Measurements from ENCODE around the gene LBHD1. TPM values are rescaled to one million over a fixed set of nuclear protein-coding genes. Genes with fewer than 3 reads are reported as not detected.

The LBHD1 gene
- total RNA-seq, 2 experiments from 2014 or later: 9.3 to 22.3 TPM

DNA sequence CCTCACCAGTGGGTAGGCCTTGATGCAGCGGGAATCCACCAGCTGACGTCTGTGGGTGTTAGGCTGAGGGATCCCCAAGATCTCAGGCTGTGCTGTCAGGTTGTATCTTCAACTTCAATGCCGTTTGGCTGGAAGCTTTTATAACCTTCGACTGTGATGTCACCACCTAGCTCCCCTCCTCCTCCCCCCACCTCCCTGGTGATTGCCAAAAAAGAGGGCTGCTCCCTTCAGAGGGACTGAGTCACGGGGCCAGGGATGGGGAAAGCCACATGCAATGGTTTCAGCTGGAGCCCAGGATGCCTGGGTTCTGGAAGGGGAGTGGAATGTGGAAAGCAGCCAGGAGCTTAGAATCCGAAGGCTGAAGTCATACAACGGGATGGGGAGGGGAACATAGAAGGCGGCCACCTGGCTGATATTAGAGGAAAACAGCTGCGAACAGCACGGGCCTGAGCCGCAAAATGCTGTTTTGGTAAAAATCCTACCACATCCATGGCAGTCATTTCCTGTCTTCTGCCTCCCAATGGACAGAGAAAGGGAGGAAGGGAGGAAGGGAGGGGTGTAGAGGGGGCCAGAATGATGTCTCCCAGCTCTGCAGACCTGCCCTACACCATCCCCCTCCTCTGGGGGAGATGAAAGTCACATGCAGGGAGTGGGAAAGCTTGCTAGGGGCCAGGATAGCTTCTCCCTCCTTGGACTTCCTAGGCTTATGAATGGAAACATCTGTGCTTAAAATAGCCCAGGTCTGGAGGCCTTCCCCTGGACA lies 17.5 kb upstream of the LBHD1 start, which contains the start of gene LRRN4CL:
TSS of gene LRRN4CL (minus strand) at position 110 of the 763 bp plus-strand sequence. CDS start 1,022 bp downstream, outside the sequence.
- Histone ChIP-seq H3K36me3 (ENCODE audit: insufficient read depth, low read length) (peaks cover 51% of the 10 kb centered on the region), H3K4me2 (ENCODE audit: low read length) (no peak within 1 kb of the TSS), H2AFZ (ENCODE audit: low read length) (no peak within 1 kb of the TSS), H4K20me1 (ENCODE audit: insufficient read depth, low read length) (no peaks in the 10 kb centered on the region), H3K9me3 (ENCODE audit: low read length) (no peaks in the 10 kb centered on the region), H3K9me2 (ENCODE audit: insufficient read depth, low read length) (no peaks in the 10 kb centered on the region), H3K27ac (ENCODE audit: low read depth, low read length, poor library complexity, severe bottlenecking) (no peak within 1 kb of the TSS), H3K4me1 (ENCODE audit: insufficient read depth, low read length, poor library complexity, severe bottlenecking) (no peaks in the 10 kb centered on the region), H3K79me2 (ENCODE audit: insufficient read depth, low read depth, low read length) (no peaks in the 10 kb centered on the region), H3K4me3 (ENCODE audit: low read depth, low read length, poor library complexity, severe bottlenecking) (no peak within 1 kb of the TSS)
- POLR2A ChIA-PET: interaction anchor here (0.6 to 1.9 kb wide), 3 partner anchors 13 to 49 kb away, joined by 3 to 6 read pairs (median 4); partner anchors contain the start of gene HNRNPUL2
- no TSS peak for BruUV-seq (replicated peaks)
- intact Hi-C loops (cut with micrococcal nuclease; ENCODE audit: unreplicated experiment): no loop called here
- TF ChIP-seq, protein P1, sequence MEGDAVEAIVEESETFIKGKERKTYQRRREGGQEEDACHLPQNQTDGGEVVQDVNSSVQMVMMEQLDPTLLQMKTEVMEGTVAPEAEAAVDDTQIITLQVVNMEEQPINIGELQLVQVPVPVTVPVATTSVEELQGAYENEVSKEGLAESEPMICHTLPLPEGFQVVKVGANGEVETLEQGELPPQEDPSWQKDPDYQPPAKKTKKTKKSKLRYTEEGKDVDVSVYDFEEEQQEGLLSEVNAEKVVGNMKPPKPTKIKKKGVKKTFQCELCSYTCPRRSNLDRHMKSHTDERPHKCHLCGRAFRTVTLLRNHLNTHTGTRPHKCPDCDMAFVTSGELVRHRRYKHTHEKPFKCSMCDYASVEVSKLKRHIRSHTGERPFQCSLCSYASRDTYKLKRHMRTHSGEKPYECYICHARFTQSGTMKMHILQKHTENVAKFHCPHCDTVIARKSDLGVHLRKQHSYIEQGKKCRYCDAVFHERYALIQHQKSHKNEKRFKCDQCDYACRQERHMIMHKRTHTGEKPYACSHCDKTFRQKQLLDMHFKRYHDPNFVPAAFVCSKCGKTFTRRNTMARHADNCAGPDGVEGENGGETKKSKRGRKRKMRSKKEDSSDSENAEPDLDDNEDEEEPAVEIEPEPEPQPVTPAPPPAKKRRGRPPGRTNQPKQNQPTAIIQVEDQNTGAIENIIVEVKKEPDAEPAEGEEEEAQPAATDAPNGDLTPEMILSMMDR (conservative IDR thresholded peaks at IDR 0.05; ENCODE audit: low read length): no peak
- no peak for TF ChIP-seq EZH2phosphoT487 (IDR thresholded peaks at IDR 0.05; ENCODE audit: borderline replicate concordance, low read depth, low read length)
- CTCF ChIA-PET (ENCODE audit: unreplicated experiment): interaction anchor here (1.2 to 1.5 kb wide), 2 partner anchors 9 to 15 kb away, joined by 3 to 4 read pairs; no protein-coding TSS in a partner anchor
- no peak for DNase-seq (ENCODE audit: low spot score)

DNA sequence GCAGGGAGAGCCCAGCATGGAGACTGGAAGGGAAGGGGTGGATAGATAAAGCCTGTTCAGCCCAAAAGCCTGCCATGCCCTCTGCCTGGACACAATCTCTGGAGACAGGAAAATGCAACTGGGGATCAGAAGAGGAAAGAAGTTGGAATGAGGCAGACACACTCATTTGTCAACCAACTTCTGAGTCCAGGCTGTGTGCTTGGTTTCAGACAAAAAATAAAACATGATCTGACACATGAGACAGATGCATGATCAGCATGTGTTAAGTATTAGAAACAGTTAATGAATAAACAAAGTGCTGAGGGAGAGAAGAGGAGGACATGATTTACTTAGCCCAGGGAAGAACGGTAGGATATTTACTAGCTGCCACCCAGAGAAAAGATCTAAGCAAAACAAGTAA lies 16.4 kb upstream of the LBHD1 start:
- no peak overlapping the region for H3K4me2 ChIP-seq (ENCODE audit: low read length)
- no peak overlapping the region for H3K4me3 ChIP-seq (ENCODE audit: low read depth, low read length, poor library complexity, severe bottlenecking)
- no peaks in the 10 kb centered on the region for H3K4me1 ChIP-seq (ENCODE audit: insufficient read depth, low read length, poor library complexity, severe bottlenecking)
- no peaks in the 10 kb centered on the region for H3K9me2 ChIP-seq (ENCODE audit: insufficient read depth, low read length)
- no peaks in the 10 kb centered on the region for H4K20me1 ChIP-seq (ENCODE audit: insufficient read depth, low read length)
- H2AFZ ChIP-seq (ENCODE audit: low read length): no peak overlapping the region
- CTCF ChIA-PET (ENCODE audit: unreplicated experiment): no interaction called here
- TF ChIP-seq, protein P1 (conservative IDR thresholded peaks at IDR 0.05; ENCODE audit: low read length): no peak
- no peak for TF ChIP-seq EZH2phosphoT487 (IDR thresholded peaks at IDR 0.05; ENCODE audit: borderline replicate concordance, low read depth, low read length)
- no peak for DNase-seq (ENCODE audit: low spot score)
- no TSS peak for BruUV-seq (replicated peaks)
- H3K27ac ChIP-seq (ENCODE audit: low read depth, low read length, poor library complexity, severe bottlenecking): no peak overlapping the region
- no peaks in the 10 kb centered on the region for H3K79me2 ChIP-seq (ENCODE audit: insufficient read depth, low read depth, low read length)
- H3K9me3 ChIP-seq (ENCODE audit: low read length): no peaks in the 10 kb centered on the region
- H3K36me3 ChIP-seq (ENCODE audit: insufficient read depth, low read length): peaks cover 42% of the 10 kb centered on the region
- POLR2A ChIA-PET: interaction anchor here (1.2 to 1.9 kb wide), 2 partner anchors 11 to 39 kb away, joined by 3 to 4 read pairs; partner anchors contain the start of gene HNRNPUL2
- intact Hi-C loops (cut with micrococcal nuclease; ENCODE audit: unreplicated experiment): no loop called here
